Epithelial cell of proximal tubule (primary cell): ENCODE results near the gene RDH14. TPM values are rescaled to one million over a fixed set of nuclear protein-coding genes. Genes with fewer than 3 reads are reported as not detected.

Experiments
- DNase-seq: peaks from one replicate; pipeline ENCODE4 v3.0.0-alpha.2; 2011; ENCODE audit warnings: low read depth
- H3K4me3 ChIP-seq: 2 replicates; pipeline ENCODE4 v1.5.1; 2011; ENCODE audit warnings: low read depth, mild to moderate bottlenecking, low read length
- CTCF ChIP-seq: conservative IDR thresholded peaks from 2 replicates; pipeline ENCODE4 v1.5.1; 2012; ENCODE audit warnings: low read depth, mild to moderate bottlenecking, low read length
- total RNA-seq: library from RNA; depleted of rRNA; stranded (reverse); fragments of >200 nt; gene quantifications from 2 replicates; pipeline ENCODE4 v1.2.3, GENCODE V29; 2015

The RDH14 gene
- total RNA-seq, 1 donor from 2014 or later: 22.6 TPM

GRCh38 chr2:18519914-18520450, 40.5 kb downstream of the RDH14 start:
- no peak for DNase-seq
- TF ChIP-seq CTCF: no peak
- no peak overlapping the region for H3K4me3 ChIP-seq

GRCh38 chr2:18518116-18519111, 42.0 kb downstream of the RDH14 start:
- TF ChIP-seq CTCF: no peak
- no peak for DNase-seq
- no peak overlapping the region for H3K4me3 ChIP-seq

GRCh38 chr2:18517386-18517785, 43.1 kb downstream of the RDH14 start:
- DNase-seq: no peak
- no peak overlapping the region for H3K4me3 ChIP-seq
- no peak for TF ChIP-seq CTCF

GRCh38 chr2:18516112-18516511, 44.3 kb downstream of the RDH14 start:
- no peak for DNase-seq
- H3K4me3 ChIP-seq: no peak overlapping the region
- TF ChIP-seq CTCF: no peak

- no peak overlapping the region for H3K4me3 ChIP-seq
- DNase-seq: no peak
- no peak for TF ChIP-seq CTCF
Measured at GRCh38 chr2:18514526-18515461, 45.7 kb downstream of the RDH14 start.

GRCh38 chr2:18510775-18511174, 49.7 kb downstream of the RDH14 start:
- no peak overlapping the region for H3K4me3 ChIP-seq

More at GRCh38 chr2:18510775-18511174, 49.7 kb downstream of the RDH14 start:
- DNase-seq: no peak
- no peak for TF ChIP-seq CTCF
